Activated CD8-positive, alpha-beta T cell treated with anti-CD3 and anti-CD28 coated beads, Interleukin-2, amount 10 ng/mL, durations not matched to agents 7 days and 5 days (primary cell): Measurements from ENCODE around the gene SLC49A3. TPM values are rescaled to one million over a fixed set of nuclear protein-coding genes. Genes with fewer than 3 reads are reported as not detected.

ENCODE experiments used
- ATAC-seq: fragments of 150-1000 bp; cut with Tn5 transposase; one replicate; pipeline ENCODE4 v1.10.0; 2021; ENCODE audit warnings: moderate library complexity
- CTCF ChIA-PET: fragments of 350-600 bp; sonication (Branson Sonifier 250); formaldehyde crosslinking; loops from one replicate; lab custom pipeline; 2021; ENCODE audit warnings: antibody characterized with exemption; lab: Charles Lee
- POLR2A ChIA-PET: fragments of 350-600 bp; sonication (Branson Sonifier 250); formaldehyde crosslinking; loops from one replicate; lab custom pipeline; 2021; ENCODE audit warnings: antibody characterized with exemption; lab: Charles Lee
- DNase-seq: peaks from one replicate; pipeline ENCODE4 v3.0.0-alpha.2; 2020
- H3K27ac Mint-ChIP-seq: one replicate; pipeline ENCODE4 v1.8.0; 2021; ENCODE audit warnings: mild to moderate bottlenecking, mixed read lengths
- H3K27me3 Mint-ChIP-seq: one replicate; pipeline ENCODE4 v1.8.0; 2021; ENCODE audit warnings: low read depth, mixed read lengths
- H3K36me3 Mint-ChIP-seq: one replicate; pipeline ENCODE4 v1.8.0; 2021; ENCODE audit warnings: low read depth, mixed read lengths
- H3K4me1 Mint-ChIP-seq: one replicate; pipeline ENCODE4 v1.8.0; 2021; ENCODE audit warnings: low read depth, mixed read lengths
- H3K4me3 Mint-ChIP-seq: one replicate; pipeline ENCODE4 v1.8.0; 2021; ENCODE audit warnings: mild to moderate bottlenecking, mixed read lengths
- H3K9me3 Mint-ChIP-seq: one replicate; pipeline ENCODE4 v1.8.0; 2022; ENCODE audit warnings: mixed read lengths; ENCODE audit not compliant: insufficient read depth
- total RNA-seq, 2 experiments: library from RNA; stranded (reverse); gene quantifications; one replicate each; pipeline ENCODE4 v1.2.3, GENCODE V29; 2021

SLC49A3 gene
- total RNA-seq, 2 experiments from 2014 or later, result 0.37 to 0.89 TPM

DNA sequence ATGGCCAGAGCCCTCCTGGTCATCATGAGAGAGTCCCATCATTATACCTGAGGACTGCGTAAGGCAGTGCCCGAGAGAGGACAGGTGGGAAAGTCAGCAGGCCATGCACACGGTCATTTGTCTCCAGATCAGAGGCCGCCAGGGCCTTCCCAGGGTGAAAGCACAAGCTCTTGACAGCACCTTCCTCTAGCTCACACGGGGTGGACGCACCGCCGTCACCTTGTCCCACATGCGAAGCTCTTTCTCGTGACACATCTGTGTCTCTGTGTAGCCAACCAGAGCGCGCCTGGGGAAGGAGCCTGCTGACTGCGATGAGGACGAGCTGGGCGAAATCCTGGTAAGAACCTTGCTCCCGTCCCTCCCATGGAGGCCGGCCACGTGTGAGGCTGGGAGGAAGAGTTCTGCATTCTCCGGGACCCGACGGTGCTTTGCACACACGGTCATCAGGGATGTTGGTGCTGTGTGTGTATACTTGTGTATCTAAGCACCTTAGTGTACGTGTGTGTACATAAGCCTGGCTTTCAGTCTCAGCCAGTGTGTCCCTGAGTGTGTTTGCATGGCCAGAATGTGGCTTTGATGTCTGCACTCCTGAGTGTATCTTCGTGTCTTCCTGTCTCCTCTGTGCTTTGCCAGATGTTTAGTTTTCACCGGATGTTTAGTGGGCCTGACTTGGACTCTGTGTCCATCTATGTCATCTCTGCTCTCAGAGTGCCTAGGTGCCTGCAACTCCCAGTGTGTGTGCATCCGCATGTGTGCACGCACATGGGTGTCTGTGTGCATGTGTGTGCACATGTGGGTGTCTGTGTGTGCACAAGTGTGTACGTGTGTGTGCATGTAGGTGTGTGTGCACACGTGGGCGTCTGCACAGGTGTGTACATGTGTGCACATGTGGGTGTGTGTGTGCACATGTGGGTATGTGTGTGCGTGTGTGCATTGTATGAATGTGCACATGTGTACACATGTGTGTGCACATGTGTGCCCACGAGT, 30.0 kb downstream of the SLC49A3 start:
- ChIA-PET CTCF (no interaction called here), POLR2A (interaction anchor here (0.9 kb wide), 1 partner anchor 21 kb away, joined by 3 read pairs; no protein-coding TSS in a partner anchor)
- H3K36me3 Mint-ChIP-seq, result peaks cover 13% of the 10 kb centered on the region
- H3K27ac Mint-ChIP-seq, result no peak overlapping the region
- no peak for DNase-seq
- H3K4me3 Mint-ChIP-seq, result no peak overlapping the region
- ATAC-seq, result no peak
- no peaks in the 10 kb centered on the region for H3K9me3 Mint-ChIP-seq
- peaks cover 6% of the 10 kb centered on the region for H3K4me1 Mint-ChIP-seq
- H3K27me3 Mint-ChIP-seq, result no peaks in the 10 kb centered on the region

DNA sequence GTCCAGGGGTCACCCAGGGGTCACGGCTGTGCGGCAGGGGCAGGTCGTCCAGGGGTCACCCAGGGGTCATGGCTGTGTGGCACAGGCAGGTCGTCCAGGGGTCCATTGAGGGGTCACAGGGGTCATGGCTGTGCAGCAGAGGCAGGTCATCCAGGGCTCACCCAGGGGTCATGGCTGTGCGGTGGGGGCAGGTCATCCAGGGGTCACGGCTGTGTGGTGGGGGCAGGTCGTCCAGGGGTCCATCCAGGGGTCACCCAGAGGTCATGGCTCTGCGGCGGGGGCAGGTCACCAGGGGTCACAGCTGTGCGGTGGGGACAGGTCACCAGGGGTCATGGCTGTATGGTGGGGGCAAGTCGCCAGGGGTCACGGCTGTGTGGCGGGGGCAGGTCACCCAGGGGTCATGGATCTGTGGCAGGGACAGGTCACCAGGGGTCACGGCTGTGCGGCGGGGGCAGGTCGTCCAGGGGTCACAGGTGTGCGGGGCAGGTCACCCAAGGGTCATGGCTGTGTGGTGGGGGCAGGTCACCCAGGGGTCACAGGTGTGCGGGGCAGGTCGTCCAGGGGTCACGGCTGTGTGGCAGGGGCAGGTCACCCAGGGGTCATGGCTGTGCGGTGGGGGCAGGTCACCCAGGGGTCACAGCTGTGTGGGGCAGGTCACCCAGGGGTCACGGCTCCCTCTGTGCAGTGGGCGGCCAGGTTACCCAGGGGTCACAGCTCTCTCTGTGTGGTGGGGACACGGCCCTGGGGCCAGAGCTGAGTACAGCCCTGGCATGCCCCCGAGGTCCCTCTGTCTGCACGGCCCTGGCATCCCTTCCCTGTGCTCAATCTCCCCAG, 30.9 kb downstream of the SLC49A3 start:
- Mint-ChIP-seq H3K27me3 (no peaks in the 10 kb centered on the region), H3K4me1 (peaks cover 5% of the 10 kb centered on the region), H3K4me3 (no peak overlapping the region), H3K9me3 (no peaks in the 10 kb centered on the region), H3K27ac (no peak overlapping the region), H3K36me3 (peaks cover 13% of the 10 kb centered on the region)
- ChIA-PET CTCF (no interaction called here), POLR2A (interaction anchor here (0.6 to 0.9 kb wide), 2 partner anchors 22 to 59 kb away, joined by 3 read pairs; no protein-coding TSS in a partner anchor)
- no peak for DNase-seq
- no peak for ATAC-seq

DNA sequence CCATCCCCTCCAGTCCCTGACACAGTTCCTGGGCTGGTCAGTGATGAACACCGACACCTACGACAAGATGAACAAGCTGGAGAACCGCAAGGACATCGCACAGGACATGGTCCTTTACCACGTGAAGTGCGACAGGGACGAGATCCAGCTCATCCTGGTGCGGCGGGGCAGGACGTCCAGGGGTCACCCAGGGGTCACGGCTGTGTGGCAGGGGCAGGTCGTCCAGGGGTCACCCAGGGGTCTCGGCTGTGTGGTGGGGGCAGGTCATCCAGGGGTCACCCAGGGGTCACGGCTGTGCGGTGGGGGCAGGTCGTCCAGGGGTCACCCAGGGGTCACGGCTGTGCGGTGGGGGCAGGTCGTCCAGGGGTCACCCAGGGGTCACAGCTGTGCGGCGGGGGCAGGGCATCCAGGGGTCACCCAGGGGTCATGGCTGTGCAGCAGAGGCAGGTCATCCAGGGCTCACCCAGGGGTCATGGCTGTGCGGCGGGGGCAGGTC, 31.6 kb downstream of the SLC49A3 start:
- peaks cover 2% of the 10 kb centered on the region for H3K4me1 Mint-ChIP-seq
- H3K9me3 Mint-ChIP-seq, result no peaks in the 10 kb centered on the region
- ATAC-seq (no peak), DNase-seq (no peak)
- H3K4me3 Mint-ChIP-seq, result no peak overlapping the region
- POLR2A ChIA-PET, result interaction anchor here (0.6 kb wide), 1 partner anchor 58 kb away, joined by 3 read pairs; no protein-coding TSS in a partner anchor
- no peaks in the 10 kb centered on the region for H3K27me3 Mint-ChIP-seq
- H3K36me3 Mint-ChIP-seq, result peaks cover 13% of the 10 kb centered on the region
- CTCF ChIA-PET, result no interaction called here
- H3K27ac Mint-ChIP-seq, result no peak overlapping the region

DNA sequence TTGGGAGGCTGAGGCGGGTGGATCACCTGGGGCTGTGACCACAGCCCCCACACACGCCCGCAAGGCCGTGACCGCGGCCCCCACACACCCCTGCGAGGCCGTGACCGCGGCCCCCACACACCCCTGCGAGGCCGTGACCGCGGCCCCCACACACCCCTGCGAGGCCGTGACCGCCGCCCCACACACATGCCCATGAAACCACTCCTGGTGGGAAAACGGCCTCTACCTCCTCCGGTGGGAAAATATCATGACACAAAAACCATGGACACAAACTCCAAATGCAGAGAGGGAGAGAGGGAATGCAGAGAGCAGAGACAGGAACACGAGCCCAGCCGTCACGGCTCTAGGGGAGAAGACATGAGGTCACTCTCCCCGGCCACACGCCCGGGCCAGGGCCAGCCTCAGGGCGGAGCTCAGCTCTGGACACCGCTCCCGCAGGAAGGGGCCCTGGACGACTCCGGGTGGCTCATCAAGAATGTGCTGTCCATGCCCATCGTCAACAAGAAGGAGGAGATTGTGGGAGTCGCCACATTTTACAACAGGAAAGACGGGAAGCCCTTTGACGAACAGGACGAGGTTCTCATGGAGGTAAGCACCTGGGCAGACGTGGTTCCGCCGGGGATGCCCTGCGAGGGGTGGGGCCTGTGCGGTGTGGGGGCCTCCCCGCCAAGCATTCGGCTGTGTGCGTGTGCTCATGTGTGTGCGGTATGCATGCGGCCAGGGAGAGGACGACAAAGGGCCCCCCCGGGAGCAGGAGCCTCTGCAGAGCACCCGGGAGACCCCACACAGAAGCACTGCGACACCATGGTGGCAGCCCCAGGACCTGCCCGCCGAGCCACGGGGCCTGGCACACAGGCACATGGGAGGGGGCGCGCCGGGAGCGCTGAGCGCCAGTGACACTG, 32.3 kb downstream of the SLC49A3 start:
- ChIA-PET CTCF (no interaction called here), POLR2A (interaction anchor here (0.6 kb wide), 1 partner anchor 534 kb away, joined by 3 read pairs; no protein-coding TSS in a partner anchor)
- peaks cover 11% of the 10 kb centered on the region for H3K36me3 Mint-ChIP-seq
- H3K27ac Mint-ChIP-seq, result no peak overlapping the region
- H3K9me3 Mint-ChIP-seq, result no peaks in the 10 kb centered on the region
- no peak for ATAC-seq
- DNase-seq, result no peak
- no peaks in the 10 kb centered on the region for H3K4me1 Mint-ChIP-seq
- no peak overlapping the region for H3K4me3 Mint-ChIP-seq
- H3K27me3 Mint-ChIP-seq, result no peaks in the 10 kb centered on the region

DNA sequence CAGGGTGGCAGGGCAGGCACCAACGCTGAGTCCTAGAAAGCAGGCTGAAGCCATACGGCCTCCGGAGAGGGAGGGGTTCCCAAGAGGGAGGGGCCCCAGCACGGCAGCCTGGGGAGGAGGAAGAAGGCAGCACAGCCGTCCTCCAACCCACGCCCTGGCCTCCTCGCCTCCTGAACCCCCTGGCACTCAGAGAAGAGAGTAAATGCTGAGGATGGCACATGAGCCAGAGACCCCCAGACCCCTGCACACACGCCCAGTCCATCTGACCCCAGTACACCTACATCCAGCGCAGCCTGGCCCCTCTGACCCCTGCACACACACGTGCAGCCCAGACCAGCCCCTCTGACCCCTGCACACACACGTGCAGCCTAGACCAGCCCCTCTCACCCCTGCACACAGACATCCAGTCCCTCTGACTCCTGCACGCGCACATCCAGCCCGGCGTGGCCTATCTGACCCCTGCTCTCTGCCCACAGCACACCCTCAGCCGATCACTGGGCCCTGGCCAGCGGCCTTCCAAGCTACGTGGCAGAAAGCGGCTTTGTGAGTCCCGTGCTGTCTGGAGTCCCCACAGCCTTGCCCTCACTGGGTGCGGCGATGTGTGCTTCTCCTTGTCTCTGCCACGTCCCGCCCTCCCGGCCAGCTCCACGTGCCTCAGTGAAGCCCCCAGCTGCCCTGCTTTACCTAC, 33.3 kb downstream of the SLC49A3 start:
- no peak for ATAC-seq
- DNase-seq, result no peak
- no peak overlapping the region for H3K4me3 Mint-ChIP-seq

DNA sequence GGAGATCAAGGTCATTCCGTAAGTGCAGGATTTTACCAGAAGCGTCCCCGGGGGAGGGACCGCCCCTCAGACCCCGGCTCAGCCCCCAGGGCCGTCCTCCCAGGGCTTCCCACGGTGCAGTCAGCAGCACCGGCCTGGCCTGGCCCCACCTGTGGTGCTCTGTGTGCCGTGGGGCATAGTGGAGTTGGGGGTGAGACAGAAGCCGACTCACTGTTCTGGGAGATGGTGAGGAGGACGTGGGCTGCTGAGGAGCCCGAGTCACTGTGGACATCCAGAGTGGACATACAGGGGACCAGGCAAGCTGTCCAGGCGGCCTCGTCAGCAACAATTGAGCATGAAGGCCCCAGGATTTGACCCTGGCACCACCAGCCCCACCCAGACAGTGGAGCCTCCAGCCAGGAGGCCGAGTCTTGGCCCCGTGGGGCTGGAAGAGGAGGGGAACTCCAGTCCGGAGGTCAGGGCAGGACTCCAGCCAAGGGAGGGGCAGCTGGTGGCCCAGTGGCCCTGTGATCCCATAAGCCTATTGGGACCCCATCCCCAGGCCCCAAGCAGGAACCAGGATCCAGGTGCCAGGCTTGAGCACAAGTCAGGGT, 34.0 kb downstream of the SLC49A3 start:
- Mint-ChIP-seq H3K36me3 (peaks cover 3% of the 10 kb centered on the region), H3K27ac (no peak overlapping the region), H3K4me1 (no peaks in the 10 kb centered on the region), H3K9me3 (no peaks in the 10 kb centered on the region), H3K27me3 (no peaks in the 10 kb centered on the region), H3K4me3 (no peak overlapping the region)
- DNase-seq, result no peak
- ChIA-PET CTCF (no interaction called here), POLR2A (no interaction called here)
- ATAC-seq, result no peak

More for the DNA sequence above, 33.3 kb downstream of the SLC49A3 start:
- H3K4me1 Mint-ChIP-seq, result no peaks in the 10 kb centered on the region
- no peaks in the 10 kb centered on the region for H3K27me3 Mint-ChIP-seq
- CTCF ChIA-PET, result no interaction called here
- no peaks in the 10 kb centered on the region for H3K9me3 Mint-ChIP-seq
- H3K27ac Mint-ChIP-seq, result no peak overlapping the region
- POLR2A ChIA-PET, result interaction anchor here (0.6 kb wide), 1 partner anchor 533 kb away, joined by 3 read pairs; no protein-coding TSS in a partner anchor
- H3K36me3 Mint-ChIP-seq, result peaks cover 7% of the 10 kb centered on the region

DNA sequence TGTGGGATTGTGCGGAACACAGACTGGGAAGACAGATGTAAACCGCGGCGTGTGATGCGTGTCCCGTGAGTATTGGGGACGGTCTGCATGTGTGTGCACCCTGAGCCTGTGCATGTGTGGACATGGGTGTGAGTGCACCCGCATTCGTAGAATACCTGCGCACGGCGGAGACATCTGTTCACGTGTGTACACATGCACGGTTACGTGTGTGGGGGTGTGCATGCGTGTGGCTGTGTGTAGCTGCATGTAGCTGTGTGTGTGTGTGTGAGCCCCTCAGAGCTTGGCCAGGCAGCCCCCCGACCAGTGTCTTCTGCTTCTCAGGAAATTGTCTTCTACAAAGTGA, 34.5 kb downstream of the SLC49A3 start:
- POLR2A ChIA-PET, result no interaction called here
- H3K27me3 Mint-ChIP-seq, result no peaks in the 10 kb centered on the region
- H3K27ac Mint-ChIP-seq, result no peak overlapping the region

DNA sequence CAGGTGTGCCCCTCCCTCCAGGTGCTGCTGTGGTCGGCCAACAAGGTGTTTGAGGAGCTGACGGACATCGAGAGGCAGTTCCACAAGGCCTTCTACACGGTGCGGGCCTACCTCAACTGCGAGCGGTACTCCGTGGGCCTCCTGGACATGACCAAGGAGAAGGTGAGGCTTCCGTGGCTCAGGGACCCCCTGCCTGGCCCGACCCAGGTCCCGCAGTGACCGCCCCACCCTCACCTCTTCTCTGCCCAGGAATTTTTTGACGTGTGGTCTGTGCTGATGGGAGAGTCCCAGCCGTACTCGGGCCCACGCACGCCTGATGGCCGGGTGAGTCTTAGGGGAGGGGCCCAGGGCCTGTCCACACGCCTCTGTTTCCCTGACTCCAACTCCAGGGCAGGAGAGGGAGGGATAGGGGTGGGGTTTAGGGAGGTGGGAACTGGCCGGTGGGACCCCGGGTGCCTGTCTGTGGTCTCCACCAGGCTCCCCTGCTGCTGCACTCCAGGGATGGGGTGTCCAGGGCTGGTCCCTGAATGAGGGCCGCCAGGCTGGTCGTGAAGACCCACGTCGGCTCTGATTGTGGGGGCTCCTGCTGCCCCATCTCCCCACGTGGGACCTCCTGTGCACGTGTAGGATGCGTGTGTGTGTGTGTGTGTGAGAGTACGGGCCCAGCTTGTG, 35.0 kb downstream of the SLC49A3 start:
- Mint-ChIP-seq H3K4me3 (no peak overlapping the region), H3K27me3 (no peaks in the 10 kb centered on the region), H3K9me3 (no peaks in the 10 kb centered on the region), H3K4me1 (no peaks in the 10 kb centered on the region), H3K36me3 (no peaks in the 10 kb centered on the region), H3K27ac (no peak overlapping the region)
- POLR2A ChIA-PET, result no interaction called here
- no peak for ATAC-seq
- no peak for DNase-seq
- CTCF ChIA-PET, result no interaction called here

More for the DNA sequence above, 34.5 kb downstream of the SLC49A3 start:
- ATAC-seq, result no peak
- H3K4me3 Mint-ChIP-seq, result no peak overlapping the region
- no peaks in the 10 kb centered on the region for H3K9me3 Mint-ChIP-seq
- DNase-seq, result no peak
- H3K36me3 Mint-ChIP-seq, result no peaks in the 10 kb centered on the region
- CTCF ChIA-PET, result no interaction called here
- no peaks in the 10 kb centered on the region for H3K4me1 Mint-ChIP-seq

DNA sequence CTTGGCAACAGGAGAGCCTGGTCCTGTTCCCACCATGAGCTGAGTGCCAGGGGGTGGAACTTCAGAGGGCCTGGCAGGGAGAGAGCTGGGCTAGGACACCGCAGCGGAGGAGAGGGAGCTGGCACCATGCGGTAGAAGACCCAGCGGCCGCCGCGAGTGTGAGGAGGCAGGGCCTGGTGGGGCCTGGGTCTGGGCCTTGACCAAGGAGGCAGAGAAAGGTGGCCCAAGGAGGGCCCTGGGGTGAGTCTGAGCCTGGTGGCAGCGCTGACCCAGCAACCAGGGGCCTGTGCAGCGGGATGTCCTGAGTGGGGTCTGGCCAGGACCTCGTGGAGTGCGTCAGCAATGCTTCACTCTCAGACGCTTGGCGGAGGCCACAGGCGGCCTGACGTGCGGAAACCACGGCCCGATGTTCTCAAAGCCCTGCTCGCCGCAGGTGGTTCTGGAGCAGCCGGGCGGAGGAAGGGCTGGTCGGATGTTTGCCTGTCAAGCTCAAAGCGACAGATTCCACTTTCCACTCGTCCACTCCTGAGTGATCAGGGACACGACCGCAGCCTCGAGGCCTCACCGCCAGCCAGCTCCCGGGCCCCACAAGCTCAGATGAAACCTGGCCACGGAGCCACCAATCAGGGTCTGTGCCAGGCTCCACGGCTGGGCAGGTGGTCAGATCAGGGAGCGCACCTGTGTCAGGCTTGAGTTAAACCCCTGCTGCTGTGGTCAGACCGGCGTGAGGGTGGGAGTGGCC, 35.7 kb downstream of the SLC49A3 start:
- Mint-ChIP-seq H3K4me3 (no peak overlapping the region), H3K27ac (no peak overlapping the region), H3K9me3 (no peaks in the 10 kb centered on the region), H3K27me3 (no peaks in the 10 kb centered on the region), H3K36me3 (no peaks in the 10 kb centered on the region), H3K4me1 (no peaks in the 10 kb centered on the region)
- ChIA-PET POLR2A (no interaction called here), CTCF (no interaction called here)
- ATAC-seq (no peak), DNase-seq (no peak)
